Stomach (tissue), 4 donors: ENCODE results near the gene FBXL17.

Experiments used
- CTCF ChIP-seq, 7 experiments: fragments of 450-650 bp in 4 of 7; fragments of 200-600 bp in 3 of 7; sonication (generic) in 3 of 7; IDR thresholded peaks; one replicate each; pipeline ENCODE4 v1.5.1; 2016 to 2019; ENCODE audit warnings: antibody characterized with exemption in 7 of 7, control low read depth in 2 of 7, mild to moderate bottlenecking in 1 of 7
- EP300 ChIP-seq: sonication (generic); formaldehyde crosslinking; IDR thresholded peaks from one replicate; pipeline ENCODE4 v1.6.1; 2017; ENCODE audit warnings: antibody characterized with exemption
- POLR2A ChIP-seq, 4 donors: fragments of 450-650 bp; IDR thresholded peaks; one replicate each; pipeline ENCODE4 v1.6.1; 2016; ENCODE audit warnings: antibody characterized with exemption in 4 of 4, control low read depth in 2 of 4, mild to moderate bottlenecking in 1 of 4, moderate library complexity in 1 of 4
- POLR2AphosphoS5 ChIP-seq, 3 donors: sonication (generic); formaldehyde crosslinking; IDR thresholded peaks; one replicate each; pipeline ENCODE4 v1.6.1; 2016; ENCODE audit warnings: antibody characterized with exemption in 3 of 3

GRCh38 chr5:108201721-108202120 lies 180.2 kb downstream of the FBXL17 start:
- no peak for TF ChIP-seq POLR2AphosphoS5 (IDR thresholded peaks at IDR 0.05)
- TF ChIP-seq CTCF (IDR thresholded peaks at IDR 0.05) = no peak
- no peak for TF ChIP-seq EP300
- TF ChIP-seq POLR2A (IDR thresholded peaks at IDR 0.05) = no peak
